Measurements from ENCODE around the gene GRK3. TPM values are rescaled to one million over a fixed set of nuclear protein-coding genes. Genes with fewer than 3 reads are reported as not detected.
A peak's percentile ranks its signal among the peaks of the same experiment; 100 is the strongest.
"Not testable (repeated sequence)": the region's sequence is repeated elsewhere in the genome, so short reads cannot be mapped to it uniquely, and the experiment has no call there.

The GRK3 gene
- total RNA-seq, 4 donors from 2014 or later: 8.2 to 12.9 (median 10.2) TPM

GRCh38 chr22:25567251-25567675, 2.8 kb downstream of the GRK3 start:
- WGBS, 2 donors: 64 to 81% methylated on average over 1 of the region's 1 CpG
- Histone ChIP-seq H3K9me3 (no peaks in the 10 kb centered on the region), H3K4me1 (peaks cover 0 to 37% (median 6%) of the 10 kb centered on the region in 4 donors), H3K27me3 (no peaks in the 10 kb centered on the region), H3K27ac (peak overlapping the region in 1 of 4 donors; percentile 4), H3K36me3 (no peaks in the 10 kb centered on the region), H3K4me3 (no peak overlapping the region)
- TF ChIP-seq EP300 (IDR thresholded peaks at IDR 0.05) (no peak), POLR2A (IDR thresholded peaks at IDR 0.05) (no peak)
- DNase-seq (ENCODE audit: low spot score in 2 of 2): no peak

GRCh38 chr22:25568066-25568465, 3.6 kb downstream of the GRK3 start:
- DNase-seq (ENCODE audit: low spot score in 2 of 2); H3K27me3 ChIP-seq; H3K9me3 ChIP-seq; H3K4me3 ChIP-seq; H3K36me3 ChIP-seq: not testable (repeated sequence)
- H3K4me1 ChIP-seq: peaks cover 0 to 37% (median 6%) of the 10 kb centered on the region in 4 donors
- peak overlapping the region in 1 of 4 donors; percentile 4 for H3K27ac ChIP-seq
- WGBS, 2 donors: 77 to 83% methylated on average over 2 of the region's 2 CpGs

DNA sequence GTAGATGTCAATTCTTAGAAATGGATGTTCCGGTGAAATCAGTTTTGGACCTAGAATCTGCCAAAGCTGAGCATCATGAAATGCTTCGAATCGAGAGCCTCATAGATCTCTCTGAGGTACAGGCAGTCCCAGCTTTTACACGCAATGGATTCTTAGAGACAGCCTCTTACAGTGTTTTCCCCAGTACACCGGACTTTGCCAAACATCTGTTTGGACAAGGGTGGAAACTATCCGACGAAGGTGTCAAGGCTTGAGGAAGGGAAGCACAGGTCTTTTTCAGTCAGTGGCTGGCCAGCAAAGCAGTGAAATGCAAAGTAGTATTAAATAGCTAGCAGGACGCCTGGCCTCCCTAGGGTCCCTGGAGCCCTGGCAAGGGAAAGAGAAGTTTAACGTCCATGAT, 4.9 kb downstream of the GRK3 start:
- Histone ChIP-seq H3K9me3 (no peaks in the 10 kb centered on the region), H3K4me3 (no peak overlapping the region), H3K27me3 (no peaks in the 10 kb centered on the region), H3K27ac (no peak overlapping the region), H3K36me3 (no peaks in the 10 kb centered on the region), H3K4me1 (peaks cover 0 to 25% (median 4%) of the 10 kb centered on the region in 4 donors)
- no peak for TF ChIP-seq EP300 (IDR thresholded peaks at IDR 0.05)
- no peak for TF ChIP-seq CTCF (IDR thresholded peaks at IDR 0.05)
- no peak for TF ChIP-seq POLR2A (IDR thresholded peaks at IDR 0.05)
- WGBS, 2 donors: 73 to 78% methylated on average over 9 of the region's 9 CpGs
- DNase-seq (ENCODE audit: low spot score in 2 of 2): no peak

DNA sequence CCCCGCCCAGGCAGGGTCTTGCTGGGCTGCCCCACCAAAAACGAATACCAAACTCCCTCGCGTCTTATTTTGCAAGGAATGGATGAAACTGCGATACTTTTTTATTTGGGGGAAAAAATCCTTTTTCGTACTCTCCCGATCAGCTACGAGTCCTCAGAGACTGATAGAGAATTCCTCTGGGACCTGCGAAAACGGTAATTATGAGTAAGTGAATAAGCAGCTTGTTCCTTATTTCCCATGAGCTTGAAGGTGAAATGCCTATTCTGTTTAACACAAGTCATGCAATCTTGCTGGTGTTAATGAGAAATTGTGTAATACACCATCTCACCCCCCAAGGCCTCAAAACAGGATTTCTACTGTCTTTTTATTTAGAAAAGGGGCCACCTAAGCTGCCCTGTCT, 5.5 kb downstream of the GRK3 start:
- Histone ChIP-seq H3K9me3 (no peaks in the 10 kb centered on the region), H3K36me3 (no peaks in the 10 kb centered on the region), H3K27ac (no peak overlapping the region), H3K4me3 (no peak overlapping the region), H3K27me3 (no peaks in the 10 kb centered on the region), H3K4me1 (peaks cover 0 to 24% (median 4%) of the 10 kb centered on the region in 4 donors)
- TF ChIP-seq CTCF (IDR thresholded peaks at IDR 0.05) (no peak), EP300 (IDR thresholded peaks at IDR 0.05) (no peak), POLR2A (IDR thresholded peaks at IDR 0.05) (no peak)
- 90 to 93% methylated on average over 10 of the region's 10 CpGs for WGBS, 2 donors
- no peak for DNase-seq (ENCODE audit: low spot score in 2 of 2)

- 82 to 89% methylated on average over 2 of the region's 2 CpGs for WGBS, 2 donors
- no peak for TF ChIP-seq POLR2A (IDR thresholded peaks at IDR 0.05)
- TF ChIP-seq CTCF (IDR thresholded peaks at IDR 0.05): no peak
- TF ChIP-seq EP300 (IDR thresholded peaks at IDR 0.05): no peak
- Histone ChIP-seq H3K27me3 (no peaks in the 10 kb centered on the region), H3K9me3 (no peaks in the 10 kb centered on the region), H3K36me3 (no peaks in the 10 kb centered on the region), H3K4me1 (peaks cover 0 to 19% (median 1%) of the 10 kb centered on the region in 4 donors), H3K4me3 (no peak overlapping the region), H3K27ac (no peak overlapping the region)
- no peak for DNase-seq (ENCODE audit: low spot score in 2 of 2)
Observed at GRCh38 chr22:25570486-25570885, 6.0 kb downstream of the GRK3 start.

DNA sequence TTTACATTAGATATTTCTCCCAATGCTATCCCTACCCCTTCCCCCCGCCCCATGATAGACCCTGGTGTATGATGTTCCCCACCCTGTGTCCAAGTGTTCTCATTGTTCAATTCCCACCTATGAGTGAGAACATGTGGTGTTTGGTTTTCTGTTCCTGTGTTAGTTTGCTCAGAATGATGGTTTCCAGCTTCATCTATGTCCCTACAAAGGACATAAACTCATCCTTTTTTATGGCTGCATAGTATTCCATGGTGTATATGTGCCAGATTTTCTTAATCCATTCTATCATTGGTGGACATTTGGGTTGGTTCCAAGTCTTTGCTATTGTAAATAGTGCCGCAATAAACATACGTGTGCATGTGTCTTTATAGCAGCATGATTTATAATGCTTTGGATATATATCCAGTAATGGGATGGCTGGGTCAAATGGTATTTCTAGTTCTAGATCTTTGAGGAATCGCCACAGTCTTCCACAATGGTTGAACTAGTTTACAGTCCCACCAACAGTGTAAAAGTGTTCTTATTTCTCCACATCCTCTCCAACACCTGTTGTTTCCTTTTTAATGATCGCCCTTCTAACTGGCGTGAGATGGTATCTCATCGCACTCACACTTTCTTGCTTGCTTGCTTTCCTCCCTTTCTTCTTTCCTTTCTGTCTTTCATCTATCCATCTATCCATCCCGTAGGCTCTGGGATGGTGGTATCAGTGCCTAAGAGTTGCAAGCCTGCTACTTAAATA, 7.7 kb downstream of the GRK3 start:
- 95% methylated on average over 8 of the region's 8 CpGs for WGBS, 2 donors

More for the DNA sequence above, 7.7 kb downstream of the GRK3 start:
- not testable (repeated sequence) for H3K4me3 ChIP-seq; DNase-seq (ENCODE audit: low spot score in 2 of 2); H3K9me3 ChIP-seq; H3K27ac ChIP-seq; H3K27me3 ChIP-seq; H3K4me1 ChIP-seq; H3K36me3 ChIP-seq
